ENCODE measurements around the gene PDE5A.

DNA sequence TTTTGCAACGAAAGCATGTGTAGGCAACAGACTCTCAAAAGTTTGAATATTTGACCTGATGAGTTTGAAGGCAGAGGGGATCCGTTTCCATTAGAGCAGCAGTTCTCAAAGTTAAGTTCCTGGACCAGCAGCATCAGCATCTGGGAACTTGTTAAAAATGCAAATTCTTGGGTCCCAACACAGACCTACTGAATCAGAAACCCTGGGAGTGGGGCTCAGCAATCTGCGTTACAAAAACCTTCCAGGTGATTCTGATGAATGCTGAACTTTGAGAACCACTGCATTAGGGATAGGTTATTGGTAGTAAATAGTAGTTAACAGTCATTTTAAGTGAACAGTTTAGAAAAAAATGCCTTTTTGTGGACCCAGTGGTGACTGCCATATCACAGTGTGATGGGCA lies 98.8 kb downstream of the PDE5A start:
- TF ChIP-seq POLR2A (IDR thresholded peaks at IDR 0.05) (no peak), EP300 (IDR thresholded peaks at IDR 0.05) (no peak)
- TF ChIP-seq, protein P1, sequence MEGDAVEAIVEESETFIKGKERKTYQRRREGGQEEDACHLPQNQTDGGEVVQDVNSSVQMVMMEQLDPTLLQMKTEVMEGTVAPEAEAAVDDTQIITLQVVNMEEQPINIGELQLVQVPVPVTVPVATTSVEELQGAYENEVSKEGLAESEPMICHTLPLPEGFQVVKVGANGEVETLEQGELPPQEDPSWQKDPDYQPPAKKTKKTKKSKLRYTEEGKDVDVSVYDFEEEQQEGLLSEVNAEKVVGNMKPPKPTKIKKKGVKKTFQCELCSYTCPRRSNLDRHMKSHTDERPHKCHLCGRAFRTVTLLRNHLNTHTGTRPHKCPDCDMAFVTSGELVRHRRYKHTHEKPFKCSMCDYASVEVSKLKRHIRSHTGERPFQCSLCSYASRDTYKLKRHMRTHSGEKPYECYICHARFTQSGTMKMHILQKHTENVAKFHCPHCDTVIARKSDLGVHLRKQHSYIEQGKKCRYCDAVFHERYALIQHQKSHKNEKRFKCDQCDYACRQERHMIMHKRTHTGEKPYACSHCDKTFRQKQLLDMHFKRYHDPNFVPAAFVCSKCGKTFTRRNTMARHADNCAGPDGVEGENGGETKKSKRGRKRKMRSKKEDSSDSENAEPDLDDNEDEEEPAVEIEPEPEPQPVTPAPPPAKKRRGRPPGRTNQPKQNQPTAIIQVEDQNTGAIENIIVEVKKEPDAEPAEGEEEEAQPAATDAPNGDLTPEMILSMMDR (IDR thresholded peaks at IDR 0.05), result no peak

Measured in tibial nerve (tissue), 4 donors.